ENCODE measurements around the gene MED17.
"Not testable (repeated sequence)": the region's sequence is repeated elsewhere in the genome, so short reads cannot be mapped to it uniquely, and the experiment has no call there.

MED17 gene

DNA sequence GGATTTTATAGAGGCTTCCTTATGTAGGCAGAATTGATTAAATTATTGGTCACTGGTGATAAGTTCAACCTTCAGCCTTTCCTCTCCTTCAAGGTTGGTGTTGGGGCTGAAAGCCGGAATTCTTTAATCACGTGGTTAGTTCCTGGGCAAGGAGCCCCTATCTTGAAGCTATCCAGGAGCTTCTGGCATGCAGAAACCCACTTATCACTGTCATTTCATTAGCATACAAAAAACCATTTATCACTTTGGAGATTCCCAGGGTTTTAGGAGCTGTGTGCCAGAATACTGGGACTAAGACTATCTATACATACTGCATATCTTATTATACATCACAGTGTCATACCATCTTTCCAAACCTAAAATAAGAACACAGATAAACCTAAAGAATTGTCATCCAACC is 18.5 kb upstream of the MED17 start:
- DNase-seq (ENCODE audit: insufficient read length): no peak
- FAIRE-seq: no peak
- TF ChIP-seq TAF1 (IDR thresholded peaks at IDR 0.05; ENCODE audit: borderline replicate concordance, low read depth, low read length) (no peak), POLR2AphosphoS5 (IDR thresholded peaks at IDR 0.05; ENCODE audit: low read depth, low read length) (no peak), POLR2A (IDR thresholded peaks at IDR 0.05; ENCODE audit: low read depth, low read length) (no peak)

DNA sequence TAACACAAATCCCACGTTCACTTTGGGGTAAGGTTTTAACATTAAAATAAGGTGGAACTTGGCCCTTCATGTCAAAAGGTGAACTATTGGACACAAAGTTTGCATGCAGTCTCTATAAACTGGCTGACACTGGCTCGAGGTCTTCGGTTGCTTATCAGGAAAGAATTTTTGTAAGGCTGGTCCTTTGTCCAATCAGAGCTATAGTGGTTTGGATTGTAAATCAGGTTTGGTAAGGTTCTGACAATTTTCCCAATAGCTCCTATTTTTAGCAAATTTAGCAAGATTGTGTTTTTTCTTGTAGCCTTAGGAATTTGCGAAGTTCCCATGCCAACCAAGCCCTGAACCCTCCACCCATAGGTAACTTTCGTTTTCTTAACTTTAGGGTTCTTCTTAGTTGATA is 17.6 kb upstream of the MED17 start:
- TF ChIP-seq POLR2A (IDR thresholded peaks at IDR 0.05; ENCODE audit: low read depth, low read length) (no peak), TAF1 (IDR thresholded peaks at IDR 0.05; ENCODE audit: borderline replicate concordance, low read depth, low read length) (no peak), POLR2AphosphoS5 (IDR thresholded peaks at IDR 0.05; ENCODE audit: low read depth, low read length) (no peak)
- no peak for DNase-seq (ENCODE audit: insufficient read length)
- no peak for FAIRE-seq

DNA sequence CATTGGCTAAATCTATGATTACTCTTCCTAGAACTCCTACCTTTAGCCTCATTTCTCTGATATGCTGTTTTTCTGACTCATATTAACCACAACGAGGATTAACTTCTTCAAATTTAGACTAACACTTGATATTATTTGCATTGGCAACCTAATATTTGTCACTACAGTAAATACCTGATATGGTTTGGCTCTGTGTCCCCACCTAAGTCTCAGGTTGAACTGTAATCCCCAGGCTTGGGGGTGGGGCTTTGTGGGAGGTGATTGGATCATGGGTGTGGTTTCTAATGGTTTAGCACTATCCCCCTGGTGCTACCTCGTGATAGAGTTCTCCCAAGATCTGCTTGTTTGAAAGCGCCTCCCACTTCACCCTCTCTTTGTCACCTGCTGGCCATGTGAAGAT is 17.1 kb upstream of the MED17 start:
- FAIRE-seq (no peak), DNase-seq (ENCODE audit: insufficient read length) (no peak)
- no peak for TF ChIP-seq POLR2A (IDR thresholded peaks at IDR 0.05; ENCODE audit: low read depth, low read length)
- TF ChIP-seq TAF1 (IDR thresholded peaks at IDR 0.05; ENCODE audit: borderline replicate concordance, low read depth, low read length): no peak
- no peak for TF ChIP-seq POLR2AphosphoS5 (IDR thresholded peaks at IDR 0.05; ENCODE audit: low read depth, low read length)

DNA sequence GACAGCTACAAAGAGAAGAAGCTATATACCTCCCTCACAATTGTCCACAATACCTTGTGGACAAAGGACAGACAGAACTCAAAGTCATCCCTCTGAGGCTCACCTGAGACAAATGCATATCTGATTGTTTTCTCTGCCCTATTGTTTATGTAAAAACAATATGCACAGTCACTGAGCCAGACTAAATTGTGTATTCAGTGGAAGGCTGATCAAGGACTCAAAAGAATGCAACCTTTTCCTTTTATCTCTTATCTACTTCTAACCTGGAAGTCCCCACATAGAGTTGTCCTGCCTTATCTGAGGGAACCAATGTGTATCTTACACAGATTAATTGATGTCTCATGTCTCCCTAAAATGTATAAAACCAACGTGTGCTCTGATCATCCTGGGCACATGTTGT is 13.9 kb upstream of the MED17 start:
- FAIRE-seq (no peak), DNase-seq (ENCODE audit: insufficient read length) (no peak)
- TF ChIP-seq POLR2AphosphoS5 (IDR thresholded peaks at IDR 0.05; ENCODE audit: low read depth, low read length): no peak

DNA sequence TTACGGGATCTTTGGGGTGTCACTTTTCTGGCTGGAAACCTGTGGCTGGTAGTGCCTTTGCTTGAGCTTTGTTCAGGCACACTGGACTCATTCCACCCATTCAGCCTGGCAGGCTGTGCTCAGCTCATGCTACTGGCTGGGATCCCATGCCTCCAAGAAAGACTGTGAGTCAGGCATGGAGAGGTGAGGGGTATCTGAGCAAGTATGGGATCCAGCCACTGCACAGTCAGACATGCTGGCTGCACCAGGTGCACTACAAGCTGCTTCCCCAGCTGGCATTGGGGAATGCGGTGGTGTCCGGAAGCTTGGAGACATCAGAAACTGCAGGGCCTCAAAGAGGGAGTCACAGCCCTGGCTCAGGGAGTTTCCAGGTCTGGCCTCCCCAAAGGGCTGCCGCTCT is 12.0 kb upstream of the MED17 start:
- TF ChIP-seq POLR2AphosphoS5 (IDR thresholded peaks at IDR 0.05; ENCODE audit: low read depth, low read length): no peak
- TF ChIP-seq TAF1 (IDR thresholded peaks at IDR 0.05; ENCODE audit: borderline replicate concordance, low read depth, low read length): no peak
- TF ChIP-seq POLR2A (IDR thresholded peaks at IDR 0.05; ENCODE audit: low read depth, low read length): no peak
- DNase-seq (ENCODE audit: insufficient read length) (no peak), FAIRE-seq (no peak)

DNA sequence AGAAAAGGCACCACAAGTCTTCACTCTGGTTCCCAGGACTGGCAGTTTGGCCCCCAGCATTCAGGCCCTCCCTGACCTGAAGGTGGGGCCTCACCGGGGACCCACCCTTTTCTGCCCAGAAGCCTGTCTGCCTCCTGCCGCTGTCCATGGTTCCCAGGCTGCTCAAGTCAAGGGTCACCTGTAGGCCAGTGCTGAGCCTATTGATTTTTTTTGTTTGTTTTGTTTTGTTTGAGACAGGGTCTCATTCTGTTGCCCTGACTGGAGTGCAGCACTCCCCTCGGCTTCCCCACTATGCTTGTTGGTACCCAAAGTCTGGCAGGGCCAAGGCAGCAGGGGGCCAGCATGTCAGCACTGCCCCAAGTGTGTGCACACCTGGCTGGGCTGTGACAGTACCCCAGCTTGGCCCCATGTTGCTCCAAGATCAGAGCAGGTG is 11.0 kb upstream of the MED17 start:
- FAIRE-seq: no peak
- DNase-seq (ENCODE audit: insufficient read length): no peak
- TF ChIP-seq TAF1 (IDR thresholded peaks at IDR 0.05; ENCODE audit: borderline replicate concordance, low read depth, low read length) (no peak), POLR2A (IDR thresholded peaks at IDR 0.05; ENCODE audit: low read depth, low read length) (no peak), POLR2AphosphoS5 (IDR thresholded peaks at IDR 0.05; ENCODE audit: low read depth, low read length) (no peak)

DNA sequence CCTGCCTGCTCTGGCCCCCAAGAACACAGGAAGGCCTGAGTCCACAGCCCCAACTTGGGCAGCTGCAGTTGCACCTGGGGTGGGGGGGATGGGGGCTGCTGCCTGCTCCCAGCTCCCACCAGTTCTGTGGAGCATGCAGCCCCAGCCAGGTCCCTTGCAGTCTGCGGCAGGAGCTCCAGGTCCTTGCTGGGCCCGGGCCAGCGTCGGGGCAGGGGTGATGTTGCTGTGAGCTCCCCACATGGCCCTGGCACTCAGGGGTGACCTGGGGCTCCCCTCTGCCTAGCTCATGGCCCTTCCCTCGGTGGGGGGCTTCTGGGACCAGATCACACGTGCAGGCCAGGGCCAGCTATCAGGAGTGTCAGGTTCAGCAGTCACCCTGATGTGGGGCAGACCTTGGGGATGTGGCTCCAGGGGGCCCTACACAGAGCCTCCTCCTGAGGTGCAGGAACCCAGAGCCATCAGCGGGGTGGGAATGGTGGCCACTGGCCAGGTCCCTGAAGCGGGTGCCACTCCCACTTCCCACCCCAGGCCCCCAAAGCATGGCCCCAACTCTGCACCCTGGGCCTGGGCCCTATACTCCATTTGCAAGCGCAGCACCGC is 10.4 kb upstream of the MED17 start:
- TF ChIP-seq TAF1 (IDR thresholded peaks at IDR 0.05; ENCODE audit: borderline replicate concordance, low read depth, low read length) (no peak), POLR2AphosphoS5 (IDR thresholded peaks at IDR 0.05; ENCODE audit: low read depth, low read length) (no peak), POLR2A (IDR thresholded peaks at IDR 0.05; ENCODE audit: low read depth, low read length) (no peak)
- FAIRE-seq (no peak), DNase-seq (ENCODE audit: insufficient read length) (no peak)

DNA sequence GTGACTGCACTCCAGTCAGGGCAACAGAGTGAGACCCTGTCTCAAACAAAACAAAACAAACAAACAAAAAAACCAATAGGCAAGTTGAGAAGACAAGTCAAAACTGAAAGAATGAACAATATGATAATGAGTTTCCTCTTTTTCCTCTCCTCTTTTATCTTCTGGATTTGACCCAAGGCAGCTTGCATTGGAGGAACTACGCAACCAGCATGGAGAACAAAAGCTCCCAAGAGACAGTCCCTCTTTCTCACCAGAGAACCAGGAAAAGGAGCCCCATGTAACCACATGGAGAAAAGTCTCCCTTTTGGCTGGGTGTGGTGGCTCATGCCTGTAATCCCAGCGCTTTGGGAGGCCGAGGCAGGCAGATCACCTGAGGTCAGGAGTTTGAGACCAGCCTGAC is 9.5 kb upstream of the MED17 start:
- not testable (repeated sequence) for FAIRE-seq

DNA sequence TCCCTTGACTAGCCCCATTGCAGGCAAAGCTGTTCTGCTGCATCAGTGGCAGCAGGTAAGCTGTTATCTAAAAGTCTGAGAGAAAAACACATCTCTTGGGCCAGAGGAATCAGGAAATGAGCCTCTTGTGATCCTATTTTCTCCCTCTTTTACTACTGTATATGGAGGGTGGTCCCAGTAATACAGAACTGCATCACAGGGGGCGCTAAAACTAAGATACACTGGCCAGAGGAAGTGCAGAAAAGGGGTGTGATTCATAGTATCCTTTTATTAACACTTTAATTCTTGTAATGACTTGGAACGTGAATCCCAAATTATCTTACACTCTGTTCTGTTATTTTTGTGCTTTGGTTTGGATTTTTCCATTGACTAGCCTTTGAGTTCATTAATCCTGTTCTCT is 8.8 kb upstream of the MED17 start:
- FAIRE-seq (no peak), DNase-seq (ENCODE audit: insufficient read length) (no peak)
- no peak for TF ChIP-seq POLR2A (IDR thresholded peaks at IDR 0.05; ENCODE audit: low read depth, low read length)
- no peak for TF ChIP-seq TAF1 (IDR thresholded peaks at IDR 0.05; ENCODE audit: borderline replicate concordance, low read depth, low read length)
- no peak for TF ChIP-seq POLR2AphosphoS5 (IDR thresholded peaks at IDR 0.05; ENCODE audit: low read depth, low read length)

More for the DNA sequence above, 9.5 kb upstream of the MED17 start:
- not testable (repeated sequence) for DNase-seq (ENCODE audit: insufficient read length)

DNA sequence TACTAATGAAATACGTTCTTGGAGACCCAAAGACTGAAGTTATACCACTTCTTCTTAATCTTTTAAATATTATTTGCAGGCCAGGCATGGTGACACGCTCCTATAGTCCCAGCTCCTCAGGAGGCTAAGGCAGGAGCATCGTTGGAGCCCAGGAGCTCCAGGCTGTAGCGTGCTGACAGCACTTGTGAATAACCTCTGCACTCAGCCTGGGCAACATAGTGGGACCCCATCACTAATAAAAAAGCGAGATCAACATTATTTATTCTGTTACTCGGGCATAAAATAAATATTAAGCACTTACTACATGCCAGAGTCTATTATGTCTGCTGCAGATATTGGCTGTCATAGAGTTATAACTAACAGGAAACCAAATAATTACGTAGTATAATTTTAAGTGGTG is 720 bp upstream of the MED17 start:
- no peak for DNase-seq (ENCODE audit: insufficient read length)
- no peak for FAIRE-seq

DNA sequence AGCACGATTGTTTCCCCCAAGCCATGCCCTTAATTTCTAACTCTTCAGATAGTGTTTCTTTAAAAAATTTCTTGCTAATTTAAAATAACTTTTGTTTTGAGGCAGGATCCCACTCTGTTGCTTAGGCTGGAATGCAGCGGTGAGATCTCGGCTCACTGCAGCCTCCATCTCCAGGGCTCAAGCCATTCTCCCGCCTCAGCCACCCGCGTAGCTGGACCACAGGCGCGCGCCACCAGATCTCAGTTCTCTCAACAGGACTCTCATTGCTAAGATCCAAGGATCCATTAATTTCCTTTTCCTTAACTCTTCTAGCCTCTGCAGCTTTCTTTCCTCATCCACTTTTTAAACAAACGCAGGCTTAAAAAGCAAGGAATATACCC is 327 bp upstream of the MED17 start:
- no peak for DNase-seq (ENCODE audit: insufficient read length)

More for the DNA sequence above, 720 bp upstream of the MED17 start:
- no peak for TF ChIP-seq POLR2AphosphoS5 (IDR thresholded peaks at IDR 0.05; ENCODE audit: low read depth, low read length)

DNA sequence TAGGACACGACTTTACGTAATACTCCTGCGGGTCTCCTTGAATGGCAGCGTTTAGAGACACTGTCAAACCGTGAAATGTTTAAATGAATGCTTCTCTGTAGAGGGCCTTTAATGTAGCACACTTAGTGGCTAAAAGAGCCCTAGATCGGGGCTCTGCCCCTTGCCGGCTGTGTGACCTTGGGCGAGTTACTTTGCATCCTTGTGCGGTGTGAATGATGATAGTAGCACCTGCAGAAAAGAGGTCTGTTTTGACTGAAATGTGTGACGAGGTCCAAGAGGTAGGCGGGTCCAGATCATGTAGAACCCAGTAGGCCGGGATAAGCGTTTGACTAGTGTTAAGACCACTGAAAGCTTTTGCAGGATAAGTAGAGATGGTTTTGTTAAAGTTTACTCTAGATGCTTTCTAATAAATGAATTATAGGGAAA is 866 bp downstream of the MED17 start:
- DNase-seq (ENCODE audit: insufficient read length): no peak
- TF ChIP-seq POLR2AphosphoS5 (IDR thresholded peaks at IDR 0.05; ENCODE audit: low read depth, low read length) (no peak), TAF1 (IDR thresholded peaks at IDR 0.05; ENCODE audit: borderline replicate concordance, low read depth, low read length) (no peak), POLR2A (IDR thresholded peaks at IDR 0.05; ENCODE audit: low read depth, low read length) (no peak)
- FAIRE-seq: peak; percentile 95

More for the DNA sequence above, 327 bp upstream of the MED17 start:
- TF ChIP-seq TAF1 (IDR thresholded peaks at IDR 0.05; ENCODE audit: borderline replicate concordance, low read depth, low read length): no peak
- TF ChIP-seq POLR2AphosphoS5 (IDR thresholded peaks at IDR 0.05; ENCODE audit: low read depth, low read length): no peak
- no peak for TF ChIP-seq POLR2A (IDR thresholded peaks at IDR 0.05; ENCODE audit: low read depth, low read length)
- no peak for FAIRE-seq

DNA sequence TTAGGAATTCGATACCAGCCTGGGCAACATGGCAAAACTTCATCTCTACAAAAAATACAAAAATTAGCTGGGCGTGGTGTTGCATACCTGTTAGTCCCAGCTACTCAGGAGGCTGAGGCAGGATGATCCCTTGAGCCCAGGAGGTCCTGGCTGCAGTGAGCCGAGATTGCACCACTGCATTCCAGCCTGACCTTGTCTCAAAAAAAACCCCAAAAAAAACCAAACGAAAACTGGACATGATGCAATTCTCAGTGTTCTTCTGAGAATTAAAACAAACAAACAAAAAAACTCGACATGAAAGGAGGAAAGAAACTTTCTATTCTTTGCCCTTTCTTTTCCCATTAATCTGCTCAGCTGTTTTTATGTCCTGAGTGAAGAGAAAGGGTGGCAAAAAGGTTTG is 7.4 kb downstream of the MED17 start:
- FAIRE-seq: no peak
- no peak for DNase-seq (ENCODE audit: insufficient read length)
- TF ChIP-seq POLR2A (IDR thresholded peaks at IDR 0.05; ENCODE audit: low read depth, low read length): no peak
- TF ChIP-seq POLR2AphosphoS5 (IDR thresholded peaks at IDR 0.05; ENCODE audit: low read depth, low read length): no peak
- TF ChIP-seq TAF1 (IDR thresholded peaks at IDR 0.05; ENCODE audit: borderline replicate concordance, low read depth, low read length): no peak
